ENCODE measurements around the gene CD59. TPM values are rescaled to one million over a fixed set of nuclear protein-coding genes. Genes with fewer than 3 reads are reported as not detected.
"Not testable (repeated sequence)": the region's sequence is repeated elsewhere in the genome, so short reads cannot be mapped to it uniquely, and the experiment has no call there.

Gene CD59
- total RNA-seq, 2 experiments from 2014 or later: 33.7 to 35.1 TPM

GRCh38 chr11:33670250-33671011, 65.8 kb downstream of the CD59 start:
- no peaks in the 10 kb centered on the region for H3K9me3 Mint-ChIP-seq (ENCODE audit: insufficient read depth)
- peaks cover 19% of the 10 kb centered on the region for H3K27me3 Mint-ChIP-seq (ENCODE audit: low read depth)
- H3K4me1 Mint-ChIP-seq (ENCODE audit: low read depth): peaks cover 5% of the 10 kb centered on the region
- no peak for DNase-seq
- CTCF ChIA-PET: no interaction called here
- H3K4me3 Mint-ChIP-seq: no peak overlapping the region
- no peaks in the 10 kb centered on the region for H3K36me3 Mint-ChIP-seq (ENCODE audit: low read depth)
- POLR2A ChIA-PET: no interaction called here
- ATAC-seq: no peak
- no peak overlapping the region for H3K27ac Mint-ChIP-seq

- H3K4me1 Mint-ChIP-seq (ENCODE audit: low read depth): peaks cover 5% of the 10 kb centered on the region
- ChIA-PET CTCF (interaction anchor here (0.7 kb wide), 1 partner anchor 26 kb away, joined by 3 read pairs; no protein-coding TSS in a partner anchor), POLR2A (no interaction called here)
- peaks cover 19% of the 10 kb centered on the region for H3K27me3 Mint-ChIP-seq (ENCODE audit: low read depth)
- DNase-seq: no peak
- ATAC-seq: no peak
- H3K4me3 Mint-ChIP-seq: no peak overlapping the region
- no peaks in the 10 kb centered on the region for H3K9me3 Mint-ChIP-seq (ENCODE audit: insufficient read depth)
- no peak overlapping the region for H3K27ac Mint-ChIP-seq
- no peaks in the 10 kb centered on the region for H3K36me3 Mint-ChIP-seq (ENCODE audit: low read depth)
Measured at GRCh38 chr11:33669598-33670249, 66.5 kb downstream of the CD59 start.

DNA sequence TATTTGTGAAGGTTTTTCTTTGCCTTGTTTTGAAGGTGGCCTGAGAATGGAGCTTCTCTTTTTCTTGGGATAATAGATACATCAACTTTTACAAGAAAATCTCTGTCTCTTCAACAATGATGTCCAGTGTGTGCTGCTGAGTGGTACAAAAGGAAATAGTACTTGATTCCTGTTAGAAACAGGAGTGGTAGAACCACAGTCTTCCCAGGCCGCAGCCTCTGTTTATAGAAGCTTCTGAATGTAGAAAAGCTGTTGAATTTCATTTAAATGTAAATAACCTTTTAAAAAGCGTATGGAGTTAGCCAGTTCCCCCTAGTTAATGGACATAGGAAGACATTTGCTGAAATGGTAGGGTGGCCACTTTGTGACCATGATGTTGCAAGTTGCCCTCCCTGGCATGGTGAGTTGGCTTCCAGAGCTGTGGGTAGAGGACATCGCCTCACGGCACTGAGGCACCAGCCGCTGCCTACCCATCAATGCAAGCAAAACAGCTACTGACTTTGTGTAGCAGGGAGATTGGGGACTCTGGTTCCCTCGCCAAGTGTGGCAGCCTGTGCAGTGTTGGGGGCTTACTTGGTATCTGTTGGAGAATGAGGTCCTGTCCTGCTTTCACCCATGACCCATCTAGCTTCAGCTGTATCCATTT, 67.1 kb downstream of the CD59 start:
- Mint-ChIP-seq H3K4me3 (no peak overlapping the region), H3K36me3 (ENCODE audit: low read depth) (no peaks in the 10 kb centered on the region)
- POLR2A ChIA-PET: no interaction called here

DNA sequence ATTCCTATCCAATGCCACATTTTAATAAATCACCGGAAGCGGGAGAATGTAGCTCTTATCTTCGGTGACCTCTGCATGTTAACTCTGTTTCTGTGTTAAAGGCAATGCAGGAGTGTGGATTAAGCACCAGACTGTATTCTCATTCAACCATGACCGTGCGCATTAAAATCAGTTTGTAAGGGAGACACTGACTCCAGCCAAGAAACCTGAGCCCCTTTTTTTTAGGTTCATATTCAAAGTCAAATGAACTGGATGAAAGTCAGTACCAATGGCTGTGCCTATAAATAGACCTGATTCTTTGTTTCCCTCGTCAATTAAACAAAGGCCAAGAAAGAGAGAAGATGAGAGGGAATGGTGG, 67.8 kb downstream of the CD59 start:
- Mint-ChIP-seq H3K36me3 (ENCODE audit: low read depth) (no peaks in the 10 kb centered on the region), H3K4me1 (ENCODE audit: low read depth) (peaks cover 5% of the 10 kb centered on the region), H3K4me3 (no peak overlapping the region), H3K9me3 (ENCODE audit: insufficient read depth) (no peaks in the 10 kb centered on the region), H3K27ac (no peak overlapping the region), H3K27me3 (ENCODE audit: low read depth) (peaks cover 17% of the 10 kb centered on the region)
- DNase-seq (no peak), ATAC-seq (no peak)
- CTCF ChIA-PET: no interaction called here
- POLR2A ChIA-PET: no interaction called here

More for the DNA sequence above, 67.1 kb downstream of the CD59 start:
- CTCF ChIA-PET: interaction anchor here (0.7 kb wide), 1 partner anchor 25 kb away, joined by 3 read pairs; no protein-coding TSS in a partner anchor
- DNase-seq: no peak
- Mint-ChIP-seq H3K27ac (no peak overlapping the region), H3K4me1 (ENCODE audit: low read depth) (peaks cover 5% of the 10 kb centered on the region), H3K9me3 (ENCODE audit: insufficient read depth) (no peaks in the 10 kb centered on the region), H3K27me3 (ENCODE audit: low read depth) (peaks cover 19% of the 10 kb centered on the region)
- no peak for ATAC-seq

DNA sequence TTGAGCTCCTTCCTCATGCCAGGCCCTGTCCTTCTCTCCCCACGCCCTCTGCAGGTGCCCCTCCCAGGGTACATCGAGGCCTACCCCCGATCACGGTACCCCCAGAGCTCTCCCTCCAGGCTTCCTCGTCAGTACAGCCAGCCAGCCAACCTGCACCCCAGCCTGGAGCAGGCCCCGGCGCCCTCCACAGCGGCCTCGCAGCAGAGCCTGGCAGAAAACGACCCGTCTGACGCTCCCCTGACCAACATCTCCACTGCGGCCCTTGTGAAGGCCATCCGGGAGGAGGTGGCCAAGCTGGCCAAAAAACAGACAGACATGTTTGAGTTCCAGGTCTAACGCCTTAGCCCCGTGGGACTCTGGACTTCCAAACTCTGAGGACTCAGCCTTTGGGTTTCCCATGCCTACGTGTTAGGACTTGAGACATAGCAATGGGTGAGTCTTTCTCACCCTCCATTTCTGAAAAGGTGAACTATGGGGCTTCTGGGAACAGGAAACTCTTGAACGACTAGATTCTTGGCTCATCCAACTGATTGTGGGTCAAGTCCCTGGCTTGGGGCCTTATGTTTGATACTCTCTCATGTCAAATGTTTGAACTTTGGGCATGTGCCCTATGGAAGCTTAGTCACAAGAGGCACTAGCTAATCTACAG, 68.3 kb downstream of the CD59 start:
- peaks cover 5% of the 10 kb centered on the region for H3K4me1 Mint-ChIP-seq (ENCODE audit: low read depth)
- H3K9me3 Mint-ChIP-seq (ENCODE audit: insufficient read depth): no peaks in the 10 kb centered on the region
- ATAC-seq (no peak), DNase-seq (no peak)
- ChIA-PET POLR2A (no interaction called here), CTCF (no interaction called here)
- no peak overlapping the region for H3K27ac Mint-ChIP-seq
- H3K4me3 Mint-ChIP-seq: no peak overlapping the region
- no peaks in the 10 kb centered on the region for H3K36me3 Mint-ChIP-seq (ENCODE audit: low read depth)
- H3K27me3 Mint-ChIP-seq (ENCODE audit: low read depth): peaks cover 17% of the 10 kb centered on the region

DNA sequence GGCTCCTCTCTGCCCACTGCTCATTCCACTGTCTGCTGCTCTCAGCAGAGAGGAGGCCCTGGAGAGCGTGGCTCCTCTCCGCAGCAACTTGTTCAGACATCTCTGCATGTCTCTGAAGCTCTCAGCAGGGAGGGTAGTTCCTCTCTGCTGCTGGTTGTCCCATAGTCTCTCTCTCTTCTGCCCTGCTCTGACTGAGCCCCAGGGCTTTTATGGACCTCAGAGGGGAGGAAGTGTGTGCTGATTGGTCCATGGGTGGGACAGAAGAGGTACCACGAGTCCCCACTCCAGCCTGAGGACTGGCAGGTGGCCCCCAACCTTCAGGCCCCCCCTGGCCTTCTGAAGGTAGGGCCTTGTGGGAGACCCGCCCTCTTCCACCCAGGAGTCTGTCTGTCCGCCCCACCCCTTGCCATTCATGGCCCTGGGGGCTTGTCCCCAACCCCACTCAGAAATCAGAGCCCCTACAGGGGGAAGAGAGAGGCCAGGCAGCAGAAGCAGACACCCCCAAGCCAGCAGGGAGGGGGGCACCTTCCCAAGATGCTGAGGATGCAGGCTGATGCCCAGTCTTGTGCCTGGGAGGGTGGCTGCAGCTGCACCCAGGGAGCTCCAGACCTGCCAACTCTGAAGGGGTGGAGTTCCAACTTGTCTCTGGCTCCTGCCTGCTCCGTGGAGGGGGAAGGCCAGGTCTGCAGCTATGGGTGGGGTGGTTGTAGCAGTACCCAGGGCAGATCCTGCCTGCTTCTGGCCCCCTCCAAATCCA, 70.7 kb downstream of the CD59 start:
- CTCF ChIA-PET: no interaction called here
- Mint-ChIP-seq H3K4me3 (no peak overlapping the region), H3K9me3 (ENCODE audit: insufficient read depth) (no peaks in the 10 kb centered on the region), H3K27me3 (ENCODE audit: low read depth) (peaks cover 6% of the 10 kb centered on the region), H3K4me1 (ENCODE audit: low read depth) (peaks cover 1% of the 10 kb centered on the region), H3K27ac (no peak overlapping the region), H3K36me3 (ENCODE audit: low read depth) (no peaks in the 10 kb centered on the region)
- DNase-seq (no peak), ATAC-seq (no peak)
- POLR2A ChIA-PET: interaction anchor here (0.9 kb wide), 1 partner anchor 116 kb away, joined by 3 read pairs; no protein-coding TSS in a partner anchor

DNA sequence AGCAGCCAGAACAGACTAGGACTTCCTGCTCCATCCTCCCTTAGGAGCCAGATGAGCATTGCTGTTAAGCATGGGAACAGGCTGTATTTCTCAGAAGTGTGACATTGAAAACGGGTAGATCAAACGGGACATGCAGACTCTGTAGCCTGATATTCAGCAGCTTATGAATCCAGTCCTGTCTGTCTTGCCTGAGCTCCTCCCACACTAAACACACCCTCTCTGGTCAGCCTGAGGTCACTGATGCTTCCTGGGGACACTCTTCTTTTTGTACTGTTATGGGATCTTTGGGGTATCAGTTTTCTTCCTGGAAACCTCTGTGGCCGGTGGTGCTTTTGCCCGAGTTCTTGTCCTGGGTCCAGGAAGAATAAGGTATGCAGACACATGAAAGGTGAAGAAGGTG, 71.4 kb downstream of the CD59 start:
- no peak overlapping the region for H3K4me3 Mint-ChIP-seq
- DNase-seq (no peak), ATAC-seq (no peak)
- H3K36me3 Mint-ChIP-seq (ENCODE audit: low read depth): no peaks in the 10 kb centered on the region
- H3K9me3 Mint-ChIP-seq (ENCODE audit: insufficient read depth): no peaks in the 10 kb centered on the region
- H3K4me1 Mint-ChIP-seq (ENCODE audit: low read depth): no peaks in the 10 kb centered on the region
- no peak overlapping the region for H3K27ac Mint-ChIP-seq
- H3K27me3 Mint-ChIP-seq (ENCODE audit: low read depth): peaks cover 6% of the 10 kb centered on the region
- ChIA-PET POLR2A (no interaction called here), CTCF (no interaction called here)

DNA sequence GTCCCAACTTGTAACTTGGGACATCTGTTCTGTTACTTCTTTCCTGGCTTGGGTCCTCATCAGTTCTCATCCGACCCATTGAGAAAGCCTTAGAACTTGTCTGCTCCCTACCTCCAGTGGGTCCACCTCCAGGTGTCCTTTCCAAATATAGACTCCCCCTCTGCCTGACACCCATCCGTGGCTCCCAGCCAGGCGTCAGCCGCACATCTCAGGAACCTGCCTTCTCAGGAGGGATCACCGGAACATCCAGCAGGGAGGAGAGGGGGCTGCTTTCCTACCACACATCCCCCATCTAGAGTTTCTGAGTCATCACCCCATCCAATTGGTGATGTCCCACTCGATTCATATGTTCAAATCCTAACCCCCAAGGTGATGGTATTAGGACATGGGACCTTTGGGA, 72.1 kb downstream of the CD59 start:
- Mint-ChIP-seq H3K9me3 (ENCODE audit: insufficient read depth) (no peaks in the 10 kb centered on the region), H3K36me3 (ENCODE audit: low read depth) (no peaks in the 10 kb centered on the region), H3K27ac (no peak overlapping the region), H3K27me3 (ENCODE audit: low read depth) (peaks cover 4% of the 10 kb centered on the region), H3K4me3 (no peak overlapping the region), H3K4me1 (ENCODE audit: low read depth) (no peaks in the 10 kb centered on the region)
- CTCF ChIA-PET: no interaction called here
- no peak for DNase-seq
- POLR2A ChIA-PET: interaction anchor here (0.6 kb wide), 1 partner anchor 1689 kb away, joined by 4 read pairs; no protein-coding TSS in a partner anchor
- no peak for ATAC-seq

DNA sequence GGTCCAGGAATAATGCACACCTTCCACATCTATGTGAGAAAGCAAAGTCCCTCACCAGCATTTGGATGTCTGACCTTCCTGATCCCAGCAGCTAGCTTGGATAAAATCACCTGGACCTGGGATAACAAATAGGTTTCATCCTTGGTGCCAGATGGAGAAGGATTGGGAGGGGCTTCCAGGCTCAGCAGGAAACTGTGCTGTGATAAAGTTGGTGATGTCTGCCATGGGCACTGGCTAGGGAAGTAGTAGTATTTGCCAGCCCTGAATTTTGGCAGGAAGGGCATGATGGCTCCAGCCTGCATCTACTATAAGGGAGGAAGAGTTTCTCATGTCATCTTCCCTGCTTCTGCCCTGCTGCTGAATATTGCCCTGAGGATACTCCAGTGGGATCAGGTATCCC, 73.1 kb downstream of the CD59 start:
- no peaks in the 10 kb centered on the region for H3K4me1 Mint-ChIP-seq (ENCODE audit: low read depth)
- ATAC-seq (no peak), DNase-seq (no peak)
- peaks cover 4% of the 10 kb centered on the region for H3K27me3 Mint-ChIP-seq (ENCODE audit: low read depth)
- CTCF ChIA-PET: no interaction called here
- POLR2A ChIA-PET: no interaction called here
- no peaks in the 10 kb centered on the region for H3K9me3 Mint-ChIP-seq (ENCODE audit: insufficient read depth)
- H3K4me3 Mint-ChIP-seq: no peak overlapping the region
- H3K27ac Mint-ChIP-seq: no peak overlapping the region
- no peaks in the 10 kb centered on the region for H3K36me3 Mint-ChIP-seq (ENCODE audit: low read depth)

- H3K27ac Mint-ChIP-seq; H3K27me3 Mint-ChIP-seq (ENCODE audit: low read depth); DNase-seq; H3K9me3 Mint-ChIP-seq (ENCODE audit: insufficient read depth); H3K4me3 Mint-ChIP-seq; POLR2A ChIA-PET; H3K4me1 Mint-ChIP-seq (ENCODE audit: low read depth); CTCF ChIA-PET; H3K36me3 Mint-ChIP-seq (ENCODE audit: low read depth); ATAC-seq: not testable (repeated sequence)
Measured at GRCh38 chr11:33661526-33661925, 74.7 kb downstream of the CD59 start.

DNA sequence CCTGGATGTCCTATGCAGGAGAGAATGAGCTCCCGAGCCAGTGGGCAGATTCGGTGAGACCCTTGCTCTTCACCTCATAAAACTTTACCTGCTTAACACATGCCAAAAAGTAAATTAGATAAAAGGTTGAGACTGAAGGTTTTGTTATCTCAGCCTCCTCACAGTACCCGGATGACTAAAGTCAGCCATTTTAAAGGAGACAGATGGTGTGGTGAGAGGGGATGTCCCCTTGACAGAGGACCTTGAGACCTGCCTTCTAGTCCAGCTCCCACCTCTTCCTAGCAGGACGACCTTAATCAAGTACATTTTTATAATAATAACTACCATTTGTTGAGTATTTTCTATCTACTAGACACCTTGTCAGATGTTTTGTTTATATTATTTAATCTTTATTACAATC, 75.3 kb downstream of the CD59 start:
- ChIA-PET CTCF (no interaction called here), POLR2A (no interaction called here)
- H3K27me3 Mint-ChIP-seq (ENCODE audit: low read depth): peaks cover 4% of the 10 kb centered on the region
- H3K4me3 Mint-ChIP-seq: no peak overlapping the region
- H3K9me3 Mint-ChIP-seq (ENCODE audit: insufficient read depth): no peaks in the 10 kb centered on the region
- no peak overlapping the region for H3K27ac Mint-ChIP-seq
- ATAC-seq (no peak), DNase-seq (no peak)
- H3K4me1 Mint-ChIP-seq (ENCODE audit: low read depth): no peaks in the 10 kb centered on the region
- H3K36me3 Mint-ChIP-seq (ENCODE audit: low read depth): no peaks in the 10 kb centered on the region

Data from activated CD8-positive, alpha-beta T cell treated with anti-CD3 and anti-CD28 coated beads, Interleukin-2, amount 10 ng/mL, durations not matched to agents 7 days and 5 days (primary cell).